ENCODE measurements around the gene AMBP. TPM values are rescaled to one million over a fixed set of nuclear protein-coding genes. Genes with fewer than 3 reads are reported as not detected.
A peak's percentile ranks its signal among the peaks of the same experiment; 100 is the strongest.

Gene AMBP
- total RNA-seq, 1 experiment from 2014 or later: 0.20 TPM

GRCh38 chr9:114097613-114098020 is 19.5 kb upstream of the AMBP start:
- no peak for DNase-seq
- peaks cover 8 to 10% of the 10 kb centered on the region in 2 experiments for H3K9me3 Mint-ChIP-seq
- no peak overlapping the region for H2AFZ ChIP-seq (ENCODE audit: low read length)

More at GRCh38 chr9:114097613-114098020, 19.5 kb upstream of the AMBP start:
- Histone ChIP-seq H2BK120ac (ENCODE audit: low read depth, low read length, poor library complexity, severe bottlenecking) (no peak overlapping the region), H3K4ac (ENCODE audit: low read depth, low read length) (no peak overlapping the region), H2BK20ac (ENCODE audit: low read depth, low read length, poor library complexity, severe bottlenecking) (no peak overlapping the region), H3K14ac (ENCODE audit: insufficient read depth, low read length) (no peak overlapping the region), H2BK15ac (ENCODE audit: low read depth, low read length) (no peak overlapping the region), H2AK5ac (ENCODE audit: insufficient read length, low read length) (no peak overlapping the region), H3T11ph (ENCODE audit: low read length) (no peak overlapping the region), H3K9ac (ENCODE audit: extremely low read depth, insufficient read length, low read length) (no peak overlapping the region), H4K91ac (ENCODE audit: insufficient read length, low read depth, low read length) (no peak overlapping the region), H3K4me2 (ENCODE audit: insufficient read depth, insufficient read length, low read length) (peak overlapping the region; percentile 30), H3K4me1 (ENCODE audit: insufficient read depth, low read length) (0 out of 2 replicates have a peak, but pooled peaks cover 2% of the 10 kb centered on the region), H4K5ac (ENCODE audit: insufficient read length, low read depth, low read length) (no peak overlapping the region), H3K79me1 (ENCODE audit: insufficient read depth, low read depth, low read length, poor library complexity, severe bottlenecking) (no peaks in the 10 kb centered on the region), H3K56ac (ENCODE audit: insufficient read length, low read depth, low read length) (no peak overlapping the region), H3K23me2 (ENCODE audit: insufficient read length, low read depth, low read length, poor library complexity, severe bottlenecking) (peaks cover 7% of the 10 kb centered on the region), H3K27ac (ENCODE audit: insufficient read length, low read depth, low read length) (no peak overlapping the region), H2BK12ac (ENCODE audit: insufficient read length, low read depth, low read length) (no peak overlapping the region), H3K18ac (ENCODE audit: insufficient read length, low read depth, low read length) (no peak overlapping the region), H4K8ac (replicated peaks; ENCODE audit: insufficient read length, low read depth, low read length) (no peak overlapping the region), H2BK5ac (ENCODE audit: insufficient read length, low read length) (no peak overlapping the region), H3K9me3 (ENCODE audit: control insufficient read depth, low read depth, low read length) (no peaks in the 10 kb centered on the region), H3K23ac (ENCODE audit: insufficient read length, low read depth, low read length) (no peak overlapping the region), H3K27me3 (ENCODE audit: insufficient read depth, low read length) (peaks cover 3% of the 10 kb centered on the region; the same call in 1 of the 2 replicates), H3K79me2 (ENCODE audit: insufficient read depth, low read length) (no peaks in the 10 kb centered on the region), H4K20me1 (ENCODE audit: control insufficient read depth, insufficient read depth, insufficient read length) (no peaks in the 10 kb centered on the region)
- H3K27ac Mint-ChIP-seq: no peak overlapping the region
- H3K27me3 Mint-ChIP-seq (ENCODE audit: low read depth): peaks cover 60% of the 10 kb centered on the region
- no CpG with 5 or more reads among the region's 18 CpGs for WGBS (ENCODE audit: extremely low coverage, insufficient read length, low lambda C conversion rate)
- peaks cover 8 to 22% of the 10 kb centered on the region in 2 experiments for H3K4me1 Mint-ChIP-seq
- peak overlapping the region; percentile 74 to 77 for H3K4me3 Mint-ChIP-seq
- no peak for TF ChIP-seq CTCF (conservative IDR thresholded peaks at IDR 0.05)
- peaks cover 3 to 11% (median 3%) of the 10 kb centered on the region in 3 experiments; a peak in 6 of 7 replicates for H3K36me3 Mint-ChIP-seq (ENCODE audit: insufficient read depth in 1 of 3, low read depth in 3 of 3)
